Activated CD4-positive, alpha-beta T cell treated with anti-CD3 and anti-CD28 coated beads for 4 hours (primary cell): ENCODE measurements around the gene MX2.

Source experiments
- DNase-seq, 2 donors: peaks; one replicate each; pipeline ENCODE4 v3.0.0-alpha.2; 2020

MX2 gene

GRCh38 chr21:41442481-41443186, 80.8 kb downstream of the MX2 start:
- DNase-seq = no peak

- no peak for DNase-seq
Measured at GRCh38 chr21:41443562-41443961, 81.7 kb downstream of the MX2 start.

DNA sequence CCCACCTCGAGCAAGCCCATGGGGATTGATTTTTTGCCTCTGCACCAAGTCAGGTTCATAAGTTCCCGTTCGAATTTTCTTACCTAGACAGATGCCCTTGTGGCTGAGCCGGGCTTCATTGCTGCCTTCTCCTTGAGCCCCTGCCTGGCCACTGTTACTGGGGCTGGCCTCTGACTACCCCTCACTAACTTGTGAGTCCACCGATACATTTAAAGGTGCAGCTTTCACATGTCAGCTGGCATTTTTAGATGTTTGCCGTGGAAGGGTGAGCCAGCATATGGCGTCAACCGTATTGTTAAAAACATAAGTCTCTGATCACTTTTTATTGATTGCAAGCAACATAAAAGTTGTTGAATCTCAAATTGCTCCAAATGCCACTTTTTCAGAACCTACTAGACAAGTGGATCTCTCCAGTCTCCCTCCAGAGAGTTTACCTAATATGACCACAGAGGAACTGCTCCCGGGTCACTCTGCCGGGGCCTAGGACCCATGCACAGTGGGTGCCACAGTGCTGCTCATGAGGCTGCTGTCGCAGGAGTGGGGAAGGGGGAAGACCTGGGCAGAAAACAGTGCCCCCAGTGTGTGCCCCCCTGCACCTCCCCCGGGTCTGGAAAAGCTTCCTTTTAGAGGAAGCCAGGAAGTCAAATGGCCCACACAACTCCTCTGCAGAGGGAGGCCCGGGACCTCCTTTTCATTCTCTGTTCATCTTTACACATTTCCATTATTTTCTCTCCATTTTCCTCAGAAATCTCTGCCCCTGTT, 83.1 kb downstream of the MX2 start:
- DNase-seq = no peak

DNA sequence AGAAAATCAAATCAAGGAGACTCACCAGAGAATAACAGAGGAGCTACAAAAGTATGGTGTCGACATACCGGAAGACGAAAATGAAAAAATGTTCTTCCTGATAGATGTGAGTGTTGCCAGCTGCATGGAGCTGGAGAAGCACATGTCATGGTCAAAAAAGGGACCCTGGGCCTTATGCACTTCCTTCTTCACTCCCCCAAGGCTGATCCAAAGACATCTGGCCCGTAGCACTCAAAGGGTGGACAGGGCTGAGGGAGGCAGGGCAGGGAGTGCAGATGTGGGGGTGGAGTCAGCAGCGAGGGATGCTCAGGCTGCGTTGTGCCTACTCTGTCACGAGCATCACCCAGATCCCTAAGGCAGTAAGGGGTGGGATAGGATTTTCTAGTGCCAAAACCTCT, 83.6 kb downstream of the MX2 start:
- no peak for DNase-seq

- no peak for DNase-seq
Measured at GRCh38 chr21:41446586-41446985, 84.8 kb downstream of the MX2 start.

GRCh38 chr21:41447356-41447755, 85.5 kb downstream of the MX2 start:
- no peak for DNase-seq

DNA sequence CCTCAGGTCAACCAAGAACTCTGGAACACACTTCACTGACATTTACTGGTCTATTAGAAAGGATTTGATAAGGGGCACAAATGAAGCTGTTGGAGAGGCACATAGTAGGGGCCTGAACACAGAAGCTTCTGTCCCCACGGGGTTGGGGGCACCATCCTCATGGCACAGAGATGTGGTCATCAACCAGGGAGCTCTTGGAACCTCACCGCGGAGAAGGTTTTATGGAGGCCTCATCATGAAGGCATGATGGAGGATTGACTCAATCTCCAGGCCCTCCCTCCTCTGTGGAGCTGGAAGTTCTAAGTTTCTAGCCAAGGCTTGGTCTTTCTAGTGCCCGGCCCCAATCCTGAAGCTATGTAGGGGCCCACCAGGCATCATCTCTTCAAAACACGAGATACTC, 87.8 kb downstream of the MX2 start:
- no peak for DNase-seq

GRCh38 chr21:41451753-41452676, 90.2 kb downstream of the MX2 start:
- no peak for DNase-seq

DNA sequence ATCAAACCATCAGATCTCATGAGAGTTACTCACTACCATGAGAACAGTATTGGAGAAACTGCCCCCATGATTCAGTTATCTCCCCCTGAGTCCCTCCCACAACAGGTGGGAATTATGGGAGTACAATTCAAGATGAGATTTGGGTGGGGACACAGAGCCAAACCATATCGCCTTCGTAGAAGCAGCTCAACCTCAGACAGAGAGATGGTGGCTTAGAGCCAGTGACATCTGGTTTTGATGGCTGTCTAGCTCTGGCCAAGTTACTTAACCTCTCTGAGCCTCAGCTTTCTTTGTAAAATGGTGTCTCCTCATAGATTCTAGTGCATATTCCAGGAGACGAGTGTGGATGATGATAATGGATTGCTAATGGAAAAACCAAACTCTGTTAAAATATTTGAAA, 91.4 kb downstream of the MX2 start:
- DNase-seq = no peak

DNA sequence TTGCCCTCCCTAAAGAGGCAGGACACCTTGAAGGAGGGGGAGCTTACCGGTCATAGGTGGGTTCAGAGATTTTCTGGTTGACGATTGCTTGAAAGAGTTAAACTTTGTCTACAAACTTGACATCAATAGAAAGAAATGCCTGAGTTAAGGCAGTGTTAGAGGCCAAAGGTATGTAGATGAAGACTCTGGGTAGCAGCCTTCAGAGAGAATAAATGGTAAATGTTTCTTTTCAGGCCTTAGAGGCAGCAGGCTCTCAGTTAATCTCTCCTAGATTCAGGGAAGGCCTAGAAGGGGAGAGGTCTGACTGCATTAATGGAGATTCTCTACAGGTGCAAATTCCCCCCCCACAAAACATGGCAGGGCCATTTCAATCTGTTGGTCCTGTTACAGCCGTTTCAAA, 91.9 kb downstream of the MX2 start:
- no peak for DNase-seq

DNA sequence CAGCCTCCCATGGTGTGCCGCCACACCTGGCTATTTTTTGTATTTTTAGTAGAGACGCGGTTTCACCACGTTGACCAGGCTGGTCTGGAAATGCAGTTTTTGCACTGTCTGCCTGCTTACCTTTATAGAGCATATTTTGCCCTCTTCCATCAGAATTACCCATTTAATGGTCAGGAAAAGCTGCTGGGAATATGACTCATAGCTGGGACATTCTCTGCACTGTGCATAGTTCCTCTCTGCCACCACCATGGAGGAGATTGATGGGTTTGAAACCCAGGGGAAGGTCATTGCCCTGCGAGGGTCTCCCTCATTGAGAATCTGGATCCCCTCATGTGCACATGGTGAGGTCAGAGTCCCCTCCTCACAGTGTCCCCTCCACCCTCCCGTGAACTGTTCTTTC, 96.3 kb downstream of the MX2 start:
- no peak for DNase-seq

DNA sequence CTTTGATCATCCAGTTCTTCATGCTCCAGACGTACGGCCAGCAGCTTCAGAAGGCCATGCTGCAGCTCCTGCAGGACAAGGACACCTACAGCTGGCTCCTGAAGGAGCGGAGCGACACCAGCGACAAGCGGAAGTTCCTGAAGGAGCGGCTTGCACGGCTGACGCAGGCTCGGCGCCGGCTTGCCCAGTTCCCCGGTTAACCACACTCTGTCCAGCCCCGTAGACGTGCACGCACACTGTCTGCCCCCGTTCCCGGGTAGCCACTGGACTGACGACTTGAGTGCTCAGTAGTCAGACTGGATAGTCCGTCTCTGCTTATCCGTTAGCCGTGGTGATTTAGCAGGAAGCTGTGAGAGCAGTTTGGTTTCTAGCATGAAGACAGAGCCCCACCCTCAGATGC, 96.7 kb downstream of the MX2 start:
- no peak for DNase-seq
